Hematopoietic multipotent progenitor cell treated with erythropoietin and hydrocortisone succinate and interleukin-3 and kit ligand, for 15 days (in vitro differentiated cells): ENCODE data around the gene SLC6A13.

Experiments
- DNase-seq: peaks from one replicate; pipeline ENCODE4 v3.0.0-alpha.2; 2015; ENCODE audit warnings: low spot score

The SLC6A13 gene

GRCh38 chr12:214003-214741 is 48.5 kb downstream of the SLC6A13 start, which contains the start of gene SLC6A12:
SLC6A12 (minus strand) TSS chr12:214157; CDS start chr12:209986, 4,171 bp downstream.
- no peak for DNase-seq

- DNase-seq, result no peak
These were observed 49.1 kb downstream of the SLC6A13 start for GRCh38 chr12:213527-213932.

DNA sequence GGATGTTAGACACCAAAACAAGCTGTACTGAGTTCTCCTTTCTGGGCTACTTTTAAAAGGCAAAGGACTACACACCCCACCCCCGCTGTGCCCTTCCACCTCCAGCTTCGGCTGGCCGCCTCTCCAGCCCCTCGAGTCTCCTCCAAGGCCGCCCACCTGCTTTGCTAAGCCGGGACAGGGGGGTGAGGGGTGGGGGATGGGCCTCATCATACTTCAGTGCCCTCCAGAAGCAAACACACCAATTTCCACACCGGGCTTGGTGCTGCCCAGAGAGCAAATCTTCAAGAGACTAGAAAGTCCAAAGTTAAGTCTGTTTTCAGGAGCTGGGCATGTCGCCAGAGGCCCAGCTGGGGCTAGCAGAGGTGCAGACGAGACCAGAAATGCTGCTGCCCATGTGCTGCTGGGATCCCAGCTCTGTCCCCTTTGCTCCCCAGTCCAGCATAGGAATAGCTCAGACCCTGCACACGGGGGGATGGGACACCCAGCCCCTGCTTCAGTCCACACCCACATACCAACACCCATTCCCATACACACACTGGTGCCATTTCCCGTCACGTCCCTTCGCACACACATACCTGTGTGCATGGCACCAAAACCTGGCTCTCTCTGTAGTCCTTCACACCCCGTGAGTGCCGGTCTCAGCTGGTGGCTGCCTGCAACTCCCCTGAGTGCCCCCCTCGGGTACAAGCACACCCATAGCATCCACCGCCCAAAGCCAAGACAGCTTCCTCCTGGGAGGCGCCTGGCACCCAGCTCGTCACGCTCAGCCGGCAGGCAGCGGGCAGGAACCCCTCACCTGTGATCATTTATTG is 49.7 kb downstream of the SLC6A13 start:
- no peak for DNase-seq

- DNase-seq, result no peak
These were observed 50.3 kb downstream of the SLC6A13 start for GRCh38 chr12:212415-212714.

DNA sequence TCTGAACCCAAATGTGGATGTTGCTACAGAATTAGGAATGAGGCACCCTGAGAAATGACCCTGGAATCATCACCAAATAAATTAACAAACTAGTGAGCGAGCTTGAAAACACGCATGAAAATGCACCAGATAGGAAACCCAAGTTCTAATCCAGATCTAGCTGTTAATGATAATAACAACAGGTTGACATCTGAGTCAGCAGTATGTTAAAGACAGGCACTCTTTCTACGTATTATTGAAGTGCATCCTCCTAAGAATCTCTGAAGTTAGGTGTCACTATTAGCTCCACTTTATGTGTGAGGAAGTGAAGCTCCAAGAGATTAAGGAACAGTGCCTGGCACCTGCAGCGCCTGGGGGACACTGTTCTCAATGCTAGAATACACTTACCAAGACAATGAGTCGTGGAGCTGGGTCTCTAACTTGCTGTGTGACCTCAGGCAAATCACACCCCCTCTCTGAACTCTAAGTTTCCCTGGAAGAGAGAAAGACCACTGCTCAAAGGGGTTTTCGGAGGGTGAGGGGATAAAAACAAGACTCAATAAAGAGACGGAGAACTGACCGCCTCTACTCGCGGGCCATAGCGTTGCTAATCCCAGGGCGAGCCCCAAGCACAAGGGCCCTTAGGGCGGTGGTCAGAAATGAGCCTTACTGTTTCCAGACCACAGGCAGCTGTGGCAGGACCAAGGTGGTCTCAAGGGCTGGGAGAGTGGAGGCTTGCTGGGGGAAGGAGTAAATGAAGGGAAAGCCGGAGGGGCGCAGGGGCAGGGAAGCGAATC is 50.8 kb downstream of the SLC6A13 start:
- DNase-seq, result no peak

DNA sequence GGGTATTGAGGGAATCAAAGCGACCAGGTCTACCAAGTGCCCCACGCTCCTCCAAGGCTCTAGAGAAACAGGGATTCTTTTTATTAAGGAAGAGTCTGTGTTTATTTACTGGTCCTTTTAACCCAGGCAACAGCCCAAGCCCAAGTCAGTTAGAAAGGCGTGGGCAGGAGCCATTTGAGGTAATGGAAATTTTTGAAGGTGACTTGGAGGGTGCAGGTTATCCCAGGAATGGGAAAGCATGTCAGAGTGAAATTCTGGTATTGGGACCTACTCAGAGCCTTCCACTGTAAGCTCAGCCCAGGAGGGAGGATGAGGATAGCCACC is 51.5 kb downstream of the SLC6A13 start:
- no peak for DNase-seq

GRCh38 chr12:210277-211141 is 52.1 kb downstream of the SLC6A13 start:
- no peak for DNase-seq

DNA sequence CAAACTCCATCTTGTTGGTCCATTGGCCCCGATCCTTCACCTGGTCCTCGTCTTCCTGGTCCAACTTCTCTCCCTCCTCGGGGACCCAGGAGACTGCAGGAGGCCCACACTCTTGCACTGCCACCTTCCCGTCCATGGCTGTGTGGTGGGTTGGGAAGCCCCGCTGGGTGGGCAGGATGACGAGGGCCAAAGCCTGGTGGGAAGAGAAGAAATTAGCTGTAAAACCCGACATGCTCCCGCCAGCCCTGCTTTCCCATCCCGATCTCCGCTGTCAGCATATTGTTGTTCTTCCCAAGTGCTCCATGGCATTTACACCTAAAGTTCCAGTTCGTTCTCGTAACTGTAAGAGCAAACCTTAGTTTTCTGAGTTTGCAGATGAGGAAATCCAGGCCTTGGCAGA is 52.8 kb downstream of the SLC6A13 start:
- DNase-seq, result no peak

DNA sequence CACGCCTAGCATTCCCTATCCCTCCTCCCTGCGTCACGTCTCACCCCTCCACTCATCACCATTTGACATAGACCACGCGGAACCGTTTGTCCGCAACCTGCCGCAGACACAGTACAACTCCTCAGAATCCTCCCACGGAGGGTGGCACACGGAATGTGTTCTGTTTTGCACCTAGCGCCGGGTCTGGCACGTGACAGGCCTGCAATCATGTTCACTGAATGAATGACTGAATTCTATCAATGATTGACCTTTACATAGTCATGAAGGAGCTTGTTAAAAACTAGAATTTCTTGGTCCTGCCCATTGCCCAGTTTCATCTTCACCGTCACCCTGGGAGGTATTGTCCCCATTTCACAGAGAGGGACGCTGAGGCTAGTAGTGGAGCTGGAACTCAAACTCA is 53.4 kb downstream of the SLC6A13 start:
- no peak for DNase-seq

- no peak for DNase-seq
These were observed 53.8 kb downstream of the SLC6A13 start for GRCh38 chr12:208813-209212.

GRCh38 chr12:207804-208203 is 54.8 kb downstream of the SLC6A13 start:
- DNase-seq, result no peak

DNA sequence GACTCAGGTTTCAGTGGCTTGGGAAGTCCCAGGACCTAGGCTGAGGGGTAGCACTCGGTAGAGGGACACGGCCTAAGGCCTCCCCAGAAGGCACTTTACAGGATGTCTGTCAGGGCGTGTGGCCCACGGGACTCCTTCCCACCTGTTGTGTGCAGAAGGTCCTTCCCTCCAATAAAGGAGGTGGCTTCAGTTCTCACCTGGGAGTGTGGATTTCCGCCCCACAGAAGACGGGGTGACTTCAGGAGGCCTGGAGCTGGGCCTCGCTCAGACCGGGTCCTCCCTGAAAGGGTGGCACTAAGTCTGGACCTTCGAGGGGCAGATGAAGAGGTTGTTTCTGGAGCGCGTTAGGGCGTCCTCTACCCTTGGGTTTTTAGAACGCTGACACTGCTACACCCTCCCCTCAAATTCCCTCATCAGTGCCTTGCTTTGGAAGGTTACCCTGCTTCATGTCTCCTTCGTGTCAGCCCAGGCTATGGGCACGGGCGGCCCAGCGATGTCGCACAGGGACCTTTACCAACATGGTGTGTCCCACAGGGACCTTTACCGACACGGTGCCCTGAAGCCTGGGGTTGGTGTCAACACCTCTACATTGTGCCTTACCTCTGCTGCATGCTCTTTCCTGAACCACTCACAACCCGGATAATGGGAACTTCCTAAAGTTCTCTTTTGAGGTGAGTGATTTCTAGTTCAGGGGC is 55.7 kb downstream of the SLC6A13 start:
- DNase-seq, result no peak

DNA sequence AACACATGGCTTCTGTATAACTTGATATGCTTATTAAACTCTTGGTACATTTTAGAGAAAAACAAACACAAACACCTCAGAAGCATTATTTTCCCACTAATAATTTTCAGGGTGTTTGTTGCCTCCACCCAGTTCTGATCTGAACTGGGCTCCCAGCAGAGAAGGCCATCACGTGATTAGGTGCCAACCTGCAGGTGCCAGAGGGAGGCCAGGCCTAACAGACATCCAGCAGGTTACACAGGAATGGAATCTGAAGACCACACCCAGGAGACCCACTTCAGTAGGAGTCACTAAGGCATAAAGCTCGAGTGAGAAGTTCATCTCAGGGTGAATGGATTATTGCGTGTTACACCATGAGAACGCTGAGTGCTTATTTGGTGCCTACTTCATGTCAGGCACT is 57.6 kb downstream of the SLC6A13 start:
- no peak for DNase-seq

- DNase-seq, result no peak
These were observed 58.4 kb downstream of the SLC6A13 start for GRCh38 chr12:204261-204678.

- no peak for DNase-seq
These were observed 59.0 kb downstream of the SLC6A13 start for GRCh38 chr12:203462-204260.

DNA sequence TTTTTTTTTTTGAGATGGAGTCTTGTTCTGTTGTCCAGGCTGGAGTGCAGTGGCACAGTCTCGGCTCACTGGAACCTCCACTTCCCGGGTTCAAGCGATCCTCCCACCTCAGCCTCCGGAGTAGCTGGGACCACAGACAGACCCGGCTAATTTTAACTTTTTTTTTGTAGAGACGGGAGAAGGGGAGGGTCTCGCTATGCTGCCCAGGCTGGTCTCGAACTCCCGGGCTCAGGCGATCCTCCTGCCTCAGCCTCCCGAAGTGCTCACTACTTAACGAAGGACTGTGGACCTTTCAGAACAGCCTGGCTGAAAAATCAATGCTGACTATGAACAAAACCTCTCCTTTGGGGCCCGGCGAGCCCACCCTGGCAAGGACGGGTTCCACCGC is 59.6 kb downstream of the SLC6A13 start:
- no peak for DNase-seq

DNA sequence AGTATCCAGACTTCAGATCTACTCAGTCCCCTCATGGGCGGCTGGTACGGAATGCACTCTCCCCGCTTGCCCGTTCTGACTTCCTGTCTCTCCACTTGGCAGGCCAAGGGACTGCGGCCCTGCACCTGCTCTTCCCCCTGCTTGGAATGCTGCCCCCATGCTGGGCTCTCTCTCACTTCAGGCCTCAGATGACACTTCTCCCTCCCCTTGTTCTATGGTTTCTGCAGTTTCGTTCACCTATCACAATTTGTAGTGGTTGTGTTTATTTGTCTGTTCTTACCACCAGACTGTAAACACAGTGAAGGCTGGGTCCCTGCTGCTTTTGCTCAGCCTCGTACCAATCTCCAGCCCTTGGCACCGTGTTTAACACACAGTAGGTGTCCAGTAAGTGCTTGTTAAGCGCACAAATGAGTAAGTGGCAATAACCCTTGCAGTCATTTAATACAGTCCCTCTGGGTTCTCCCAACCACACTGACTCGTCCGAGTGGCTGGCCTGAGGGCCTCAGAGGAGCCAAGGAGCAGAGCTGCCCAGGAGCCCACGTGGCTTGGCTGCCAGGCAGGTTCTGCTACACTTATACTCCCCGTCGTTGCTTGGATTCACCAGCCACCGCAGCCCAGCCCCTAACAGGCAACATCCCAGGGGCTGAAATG is 60.4 kb downstream of the SLC6A13 start:
- no peak for DNase-seq

DNA sequence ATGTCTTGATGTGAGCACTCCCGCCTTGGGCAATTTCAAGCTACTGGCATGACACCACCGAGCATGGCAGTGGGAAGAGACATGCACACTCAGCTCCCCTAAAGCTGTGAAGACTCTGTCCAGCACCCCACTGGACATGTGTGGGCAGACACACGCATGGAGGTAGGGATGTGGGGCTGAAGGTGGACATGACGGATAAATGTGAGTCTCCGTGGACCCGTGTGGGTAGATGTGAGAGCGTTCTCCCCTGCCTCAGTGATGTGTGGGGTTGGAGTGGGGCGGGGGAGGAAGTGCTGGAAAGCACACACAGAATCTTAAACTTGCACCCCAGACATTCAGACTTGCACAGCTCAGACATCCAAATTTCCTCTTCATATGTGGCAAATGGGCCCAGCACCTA is 61.3 kb downstream of the SLC6A13 start:
- DNase-seq, result no peak

GRCh38 chr12:198705-199104 is 63.9 kb downstream of the SLC6A13 start:
- DNase-seq, result no peak
